ENCODE measurements around the gene ZFHX3. TPM values are rescaled to one million over a fixed set of nuclear protein-coding genes. Genes with fewer than 3 reads are reported as not detected.

Gene ZFHX3
- total and polyA plus RNA-seq, 4 donors = 1.5 to 5.9 (median 3.0) TPM

- DNase-seq (ENCODE audit: low spot score) = no peak
- Histone ChIP-seq H3K9ac (ENCODE audit: low read depth in 1 of 2, low read length in 2 of 2) (peak overlapping the region; percentile 85 to 98), H3K36me3 (ENCODE audit: control insufficient read depth in 4 of 4, insufficient read depth in 3 of 4, low read depth in 1 of 4, low read length in 3 of 4) (no peaks in the 10 kb centered on the region), H3K9me3 (ENCODE audit: control insufficient read depth in 4 of 4, low read length in 3 of 4) (no peaks in the 10 kb centered on the region), H3K27me3 (ENCODE audit: control insufficient read depth in 4 of 4, insufficient read depth in 4 of 4, low read length in 3 of 4) (no peaks in the 10 kb centered on the region), H3K27ac (ENCODE audit: low read depth in 1 of 2, low read length in 2 of 2) (peak overlapping the region; percentile 76 to 92), H3K4me1 (ENCODE audit: control insufficient read depth in 4 of 4, insufficient read depth in 4 of 4, low read length in 3 of 4) (peaks cover 7 to 60% (median 45%) of the 10 kb centered on the region in 4 donors), H3K4me3 (ENCODE audit: low read depth in 1 of 3, low read length in 3 of 3) (peak overlapping the region; percentile 54 to 96 (median 63))
- TF ChIP-seq TAF1 (conservative IDR thresholded peaks at IDR 0.05) = no peak
- TF ChIP-seq HNF4A (conservative IDR thresholded peaks at IDR 0.05) = no peak
- 12% methylated on average over 6 of the region's 6 CpGs for WGBS
Measured at GRCh38 chr16:73056921-73057290, 9.0 kb upstream of the ZFHX3 start.

- Histone ChIP-seq H3K4me1 (ENCODE audit: control insufficient read depth in 4 of 4, insufficient read depth in 4 of 4, low read length in 3 of 4) (peaks cover 7 to 56% (median 43%) of the 10 kb centered on the region in 4 donors), H3K36me3 (ENCODE audit: control insufficient read depth in 4 of 4, insufficient read depth in 3 of 4, low read depth in 1 of 4, low read length in 3 of 4) (no peaks in the 10 kb centered on the region), H3K9ac (ENCODE audit: low read depth in 1 of 2, low read length in 2 of 2) (peak overlapping the region; percentile 85 to 98), H3K27me3 (ENCODE audit: control insufficient read depth in 4 of 4, insufficient read depth in 4 of 4, low read length in 3 of 4) (no peaks in the 10 kb centered on the region), H3K9me3 (ENCODE audit: control insufficient read depth in 4 of 4, low read length in 3 of 4) (no peaks in the 10 kb centered on the region), H3K27ac (ENCODE audit: low read depth in 1 of 2, low read length in 2 of 2) (peak overlapping the region; percentile 76 to 92), H3K4me3 (ENCODE audit: low read depth in 1 of 3, low read length in 3 of 3) (peak overlapping the region; percentile 54 to 96 (median 63))
- WGBS = 17% methylated on average over 7 of the region's 7 CpGs
- TF ChIP-seq ZBTB33 (IDR thresholded peaks at IDR 0.05) (no peak), FOXA2 (IDR thresholded peaks at IDR 0.05) (no peak), HNF4G (IDR thresholded peaks at IDR 0.05) (no peak), RXRA (IDR thresholded peaks at IDR 0.05) (no peak), GABPA (IDR thresholded peaks at IDR 0.05 in 1 of 2, conservative IDR thresholded peaks at IDR 0.05 in 1 of 2) (no peak), CTCF (IDR thresholded peaks at IDR 0.05; ENCODE audit: low read depth, low read length, missing input control) (no peak), EGR1 (IDR thresholded peaks at IDR 0.05; ENCODE audit: low read depth in 2 of 2) (no peak), RAD21 (IDR thresholded peaks at IDR 0.05) (no peak), MAX (IDR thresholded peaks at IDR 0.05) (no peak), JUND (IDR thresholded peaks at IDR 0.05) (no peak), ATF3 (IDR thresholded peaks at IDR 0.05) (no peak)
- DNase-seq (ENCODE audit: low spot score) = no peak
Measured at GRCh38 chr16:73056448-73056847, 8.5 kb upstream of the ZFHX3 start.

- Histone ChIP-seq H3K36me3 (ENCODE audit: control insufficient read depth in 4 of 4, insufficient read depth in 3 of 4, low read depth in 1 of 4, low read length in 3 of 4) (no peaks in the 10 kb centered on the region), H3K9ac (ENCODE audit: low read depth in 1 of 2, low read length in 2 of 2) (peak overlapping the region; percentile 83 to 98), H3K27ac (ENCODE audit: low read depth in 1 of 2, low read length in 2 of 2) (peak overlapping the region; percentile 76 to 92), H3K27me3 (ENCODE audit: control insufficient read depth in 4 of 4, insufficient read depth in 4 of 4, low read length in 3 of 4) (no peaks in the 10 kb centered on the region), H3K4me3 (ENCODE audit: low read depth in 1 of 3, low read length in 3 of 3) (peak overlapping the region in 2 of 3 donors; percentile 18 to 24), H3K4me1 (ENCODE audit: control insufficient read depth in 4 of 4, insufficient read depth in 4 of 4, low read length in 3 of 4) (peaks cover 7 to 55% (median 42%) of the 10 kb centered on the region in 4 donors), H3K9me3 (ENCODE audit: control insufficient read depth in 4 of 4, low read length in 3 of 4) (no peaks in the 10 kb centered on the region)
- WGBS = 7% methylated on average over 5 of the region's 5 CpGs
- TF ChIP-seq FOXA2 (IDR thresholded peaks at IDR 0.05) (no peak), RAD21 (IDR thresholded peaks at IDR 0.05) (peak in 1 of 2 donors; percentile 18), EGR1 (IDR thresholded peaks at IDR 0.05; ENCODE audit: low read depth in 2 of 2) (no peak), YY1 (IDR thresholded peaks at IDR 0.05) (peak; percentile 43), HNF4A (conservative IDR thresholded peaks at IDR 0.05) (no peak), NR2F2 (IDR thresholded peaks at IDR 0.05) (no peak), REST (IDR thresholded peaks at IDR 0.05) (peak; percentile 25)
- DNase-seq (ENCODE audit: low spot score) = no peak
Measured at GRCh38 chr16:73054813-73055482, 7.0 kb upstream of the ZFHX3 start.

All from liver (tissue), 9 donors.